ENCODE data around the gene APOE.
A peak's percentile ranks its signal among the peaks of the same experiment; 100 is the strongest.

DNA sequence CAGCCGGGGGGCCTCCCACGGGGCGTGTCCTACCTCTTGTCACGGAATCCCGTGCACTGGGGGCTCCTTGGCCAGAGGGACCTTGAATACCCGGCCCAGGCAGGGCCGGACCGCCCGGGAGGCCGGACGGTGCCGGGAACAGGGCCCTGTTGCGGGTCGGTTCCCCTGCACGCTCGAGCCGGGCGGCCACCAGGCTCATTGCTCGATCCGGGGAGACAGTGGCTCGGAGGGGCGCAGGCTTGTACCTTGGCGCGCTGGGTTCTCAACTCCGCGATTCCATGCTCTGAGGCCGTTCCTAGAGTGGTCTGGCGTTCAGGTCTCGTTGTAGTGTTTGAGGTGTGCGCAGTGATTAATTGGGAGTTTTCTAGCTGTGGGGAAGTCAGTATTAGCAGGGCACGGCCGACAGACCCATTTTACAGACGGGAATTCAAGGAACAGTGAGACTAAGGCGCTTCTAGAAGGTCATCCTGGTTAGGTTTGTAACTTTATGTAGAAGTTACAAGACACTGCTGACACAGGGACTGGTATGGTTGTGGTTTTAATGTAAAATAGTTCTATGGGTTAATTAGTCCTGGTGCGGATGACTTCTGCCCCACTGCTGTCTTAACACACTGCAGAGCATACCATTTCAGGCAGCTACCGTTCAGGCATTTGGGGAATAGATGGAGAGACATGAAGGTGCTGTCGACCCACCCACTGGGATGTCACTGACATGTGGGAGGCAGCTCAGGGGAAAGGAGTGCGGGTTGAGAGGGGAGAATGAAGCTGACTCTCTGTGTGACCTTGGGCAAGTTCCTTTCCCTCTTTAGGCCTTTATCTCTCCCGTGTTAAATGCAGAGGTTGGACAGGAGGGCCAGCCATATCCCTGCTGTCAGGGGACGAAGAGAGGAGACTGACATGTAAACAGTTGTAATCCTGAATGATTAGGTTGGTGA is 50.2 kb downstream of the APOE start:
- TF ChIP-seq, protein P1, sequence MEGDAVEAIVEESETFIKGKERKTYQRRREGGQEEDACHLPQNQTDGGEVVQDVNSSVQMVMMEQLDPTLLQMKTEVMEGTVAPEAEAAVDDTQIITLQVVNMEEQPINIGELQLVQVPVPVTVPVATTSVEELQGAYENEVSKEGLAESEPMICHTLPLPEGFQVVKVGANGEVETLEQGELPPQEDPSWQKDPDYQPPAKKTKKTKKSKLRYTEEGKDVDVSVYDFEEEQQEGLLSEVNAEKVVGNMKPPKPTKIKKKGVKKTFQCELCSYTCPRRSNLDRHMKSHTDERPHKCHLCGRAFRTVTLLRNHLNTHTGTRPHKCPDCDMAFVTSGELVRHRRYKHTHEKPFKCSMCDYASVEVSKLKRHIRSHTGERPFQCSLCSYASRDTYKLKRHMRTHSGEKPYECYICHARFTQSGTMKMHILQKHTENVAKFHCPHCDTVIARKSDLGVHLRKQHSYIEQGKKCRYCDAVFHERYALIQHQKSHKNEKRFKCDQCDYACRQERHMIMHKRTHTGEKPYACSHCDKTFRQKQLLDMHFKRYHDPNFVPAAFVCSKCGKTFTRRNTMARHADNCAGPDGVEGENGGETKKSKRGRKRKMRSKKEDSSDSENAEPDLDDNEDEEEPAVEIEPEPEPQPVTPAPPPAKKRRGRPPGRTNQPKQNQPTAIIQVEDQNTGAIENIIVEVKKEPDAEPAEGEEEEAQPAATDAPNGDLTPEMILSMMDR (IDR thresholded peaks at IDR 0.05), result no peak
- TF ChIP-seq POLR2A (IDR thresholded peaks at IDR 0.05), result peak in 1 of 2 donors; percentile 23
